ENCODE data around the gene ZNF93. TPM values are rescaled to one million over a fixed set of nuclear protein-coding genes. Genes with fewer than 3 reads are reported as not detected.

Gene ZNF93
- total RNA-seq = 6.2 and 8.1 TPM in 2 replicates

DNA sequence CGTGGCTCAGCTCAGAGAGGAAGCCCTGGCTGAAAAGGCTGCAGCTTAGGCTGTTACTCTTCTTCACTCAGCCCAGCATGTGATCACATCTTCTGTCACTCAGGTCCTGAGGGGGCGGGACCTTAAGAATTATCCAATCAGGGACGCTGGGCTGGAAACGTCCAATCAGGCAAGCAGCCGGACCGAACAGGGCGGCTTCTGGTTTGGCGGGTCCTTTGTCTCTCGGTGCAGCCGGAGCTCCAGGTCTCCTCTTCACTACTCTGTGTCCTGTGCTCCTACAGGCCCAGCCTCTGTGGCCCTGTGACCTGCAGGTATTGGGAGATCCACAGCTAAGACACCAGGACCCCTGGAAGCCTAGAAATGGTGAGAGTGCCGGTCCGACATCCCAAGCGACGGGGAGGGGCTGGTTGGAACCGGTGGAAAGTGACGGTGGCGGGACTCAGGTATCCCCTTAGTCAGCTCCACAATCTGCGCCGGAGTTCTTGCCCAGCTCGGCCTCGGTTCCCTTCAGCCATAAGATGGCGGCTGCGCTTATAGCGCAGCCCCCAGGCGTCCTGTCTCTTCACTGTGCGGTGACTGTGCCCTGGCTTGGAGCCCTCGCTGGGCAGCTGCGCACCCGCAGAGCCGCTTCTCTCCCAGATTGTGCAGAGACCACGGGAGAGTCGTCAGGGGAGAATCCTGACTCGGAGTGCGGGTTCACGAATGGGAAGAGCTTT, at the start of gene ZNF93:
Gene ZNF93 (plus strand): TSS at position 218 of the 716 bp plus-strand sequence. CDS start 143 bp downstream, at position 361.

DNA sequence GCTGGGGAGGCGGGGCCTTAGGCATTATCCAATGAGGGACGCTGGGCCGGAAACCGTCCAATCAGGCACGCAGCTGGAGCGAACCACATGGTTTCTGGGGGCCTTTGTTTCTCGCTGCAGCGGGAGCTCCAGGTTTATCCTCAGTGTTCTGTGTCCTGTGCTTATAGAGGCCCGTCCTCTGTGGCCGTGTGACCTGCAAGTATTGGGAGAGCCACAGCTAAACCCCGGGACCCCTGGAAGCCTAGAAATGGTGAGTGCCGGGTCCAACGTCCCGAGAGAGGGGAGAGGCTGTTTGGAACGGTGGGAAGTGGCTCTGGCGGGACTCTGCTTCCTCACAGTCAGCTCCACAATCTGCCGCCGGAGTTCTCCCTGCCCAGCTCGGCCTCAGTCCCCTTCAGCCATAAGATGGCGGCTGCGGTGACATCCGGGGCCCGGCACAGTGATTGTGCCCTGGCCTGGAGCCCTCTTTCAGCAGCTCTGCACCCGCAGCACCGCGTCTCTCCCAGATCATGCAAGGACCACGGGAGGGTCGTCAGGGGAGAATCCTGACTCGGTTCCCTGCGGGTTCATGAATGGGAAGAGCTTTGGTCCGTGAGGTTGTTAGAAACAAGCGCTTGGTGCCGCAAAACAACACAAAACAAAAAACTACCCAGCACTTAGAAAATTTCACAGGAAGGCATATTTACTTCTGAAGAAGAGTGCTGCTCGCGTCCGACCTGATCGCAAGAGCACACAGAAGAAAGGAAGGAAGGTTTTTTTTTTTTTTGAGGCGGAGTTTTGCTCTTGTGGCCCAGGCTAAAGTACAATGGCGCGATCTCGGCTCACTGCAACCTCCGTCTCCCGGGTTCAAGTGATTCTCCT, 34.8 kb upstream of the ZNF93 start, which contains the start of gene ZNF253:
Gene ZNF253 (plus strand): TSS at position 133 of the 861 bp plus-strand sequence. CDS start 115 bp downstream, at position 248.

Other genes starting within 250 kb of the ZNF93 start
- gene ATP13A1, start 237.3 kb upstream of the ZNF93 start, total RNA-seq = 84.2 and 144 TPM in 2 replicates
- gene ZNF101, start 232.1 kb upstream of the ZNF93 start, total RNA-seq = 7.9 and 10.7 TPM in 2 replicates
- gene ZNF14, start 167.8 kb upstream of the ZNF93 start, total RNA-seq = 5.9 and 8.7 TPM in 2 replicates
- 7.7 and 15.2 TPM in 2 replicates for gene ZNF506, start 79.2 kb upstream of the ZNF93 start, total RNA-seq
- 3.1 and 3.9 TPM in 2 replicates for gene ZNF253, start 35.1 kb upstream of the ZNF93 start, total RNA-seq
- 1.7 and 3.9 TPM in 2 replicates for gene ZNF682, start 138.6 kb downstream of the ZNF93 start, total RNA-seq
- 0.85 and 1.9 TPM in 2 replicates for gene ZNF90, start 177.1 kb downstream of the ZNF93 start, total RNA-seq

Measured in regular cardiac myocyte (primary cell).